Measurements from ENCODE around the gene PTCSC3.
"Not testable (repeated sequence)": the region's sequence is repeated elsewhere in the genome, so short reads cannot be mapped to it uniquely, and the experiment has no call there.

Gene PTCSC3

DNA sequence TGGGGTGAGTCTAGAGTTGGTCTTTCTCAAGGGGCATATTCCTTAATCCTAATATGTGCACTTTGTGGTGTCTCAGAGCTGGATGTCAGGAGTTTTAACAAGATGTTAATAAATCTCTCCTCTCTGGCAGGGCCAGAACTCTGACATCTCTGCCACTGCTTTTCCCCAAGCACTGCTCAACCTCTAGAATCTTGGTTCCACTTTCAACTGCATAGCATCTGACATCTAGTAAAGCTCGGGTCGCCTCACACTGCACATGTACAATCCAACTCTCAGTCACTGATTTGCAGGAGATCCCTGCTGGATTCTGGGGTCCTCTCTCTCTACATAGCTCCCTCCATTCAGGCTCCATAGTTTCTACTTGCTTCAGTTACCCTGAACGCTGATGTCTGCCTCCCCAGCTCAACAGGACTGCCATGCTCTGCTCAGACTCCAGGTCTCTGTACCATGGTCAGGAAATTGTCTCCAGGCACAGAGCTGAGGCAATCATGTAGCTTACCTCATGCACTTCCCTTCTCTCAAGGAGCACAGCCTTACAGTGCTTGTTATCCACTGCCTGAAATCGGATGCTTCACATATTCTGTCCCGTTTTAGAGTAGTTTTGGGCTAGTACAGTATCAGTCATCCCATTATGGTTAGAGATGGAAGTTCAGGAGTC is 1.6 kb downstream of the PTCSC3 start:
- DNase-seq (ENCODE audit: low read depth, low spot score): no peak

DNA sequence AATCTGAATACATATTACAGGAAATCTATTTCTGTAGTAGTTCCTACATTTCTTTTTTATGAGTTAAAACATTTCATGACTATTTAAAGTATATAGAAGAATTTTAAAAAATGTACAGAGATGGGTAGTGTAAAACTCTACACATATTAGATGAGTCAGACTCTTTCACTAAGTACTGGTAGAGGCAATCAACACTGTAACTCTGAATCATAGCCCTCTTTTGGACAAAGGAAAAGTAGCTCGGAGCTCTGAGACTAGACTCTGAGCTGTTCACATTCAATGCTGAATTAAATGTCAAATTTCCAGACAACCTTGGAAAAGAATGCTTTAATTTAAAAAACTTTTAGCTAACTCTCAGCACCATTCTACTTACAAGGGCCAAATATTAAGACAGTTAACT is 3.4 kb downstream of the PTCSC3 start:
- no peak for DNase-seq (ENCODE audit: low read depth, low spot score)

DNA sequence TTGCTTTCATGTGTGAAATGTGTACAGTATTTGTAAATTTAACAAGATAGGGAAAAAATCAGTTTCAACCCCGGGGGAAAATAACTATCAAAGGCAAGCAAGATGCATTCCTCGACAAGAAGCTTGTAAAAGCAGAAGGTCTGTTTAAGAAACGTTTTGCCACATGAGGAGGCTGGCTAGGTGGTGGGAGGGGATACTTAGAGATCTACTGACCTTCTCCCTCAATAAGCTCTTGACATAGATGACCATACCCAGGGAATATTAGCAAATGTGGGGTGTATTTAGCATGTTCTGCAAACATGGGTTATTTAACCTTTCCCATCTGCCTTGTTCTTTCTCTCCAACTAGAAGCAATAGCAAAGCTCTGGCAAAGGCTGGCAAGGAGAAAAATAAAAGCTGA is 4.9 kb downstream of the PTCSC3 start:
- no peak for DNase-seq (ENCODE audit: low read depth, low spot score)

DNA sequence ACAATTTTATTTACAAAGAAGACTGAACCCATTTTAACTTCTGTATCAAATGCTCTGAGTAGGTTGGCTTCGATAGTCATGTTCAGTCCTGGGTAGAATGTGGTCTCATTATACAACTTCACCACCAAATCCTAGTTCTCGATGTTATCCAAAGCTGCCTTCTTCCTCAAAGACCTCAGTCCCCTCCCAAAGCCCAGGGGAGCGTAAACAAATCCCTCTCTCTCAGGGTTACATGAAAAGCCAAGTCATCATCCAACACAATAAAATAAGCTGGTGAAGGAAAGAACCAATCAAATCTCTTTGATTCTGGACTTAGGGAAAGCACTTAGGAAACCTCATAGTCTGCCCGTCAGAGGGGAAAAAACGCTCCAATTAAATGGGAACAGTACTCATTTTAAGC is 9.1 kb downstream of the PTCSC3 start:
- DNase-seq (ENCODE audit: low read depth, low spot score): no peak

DNA sequence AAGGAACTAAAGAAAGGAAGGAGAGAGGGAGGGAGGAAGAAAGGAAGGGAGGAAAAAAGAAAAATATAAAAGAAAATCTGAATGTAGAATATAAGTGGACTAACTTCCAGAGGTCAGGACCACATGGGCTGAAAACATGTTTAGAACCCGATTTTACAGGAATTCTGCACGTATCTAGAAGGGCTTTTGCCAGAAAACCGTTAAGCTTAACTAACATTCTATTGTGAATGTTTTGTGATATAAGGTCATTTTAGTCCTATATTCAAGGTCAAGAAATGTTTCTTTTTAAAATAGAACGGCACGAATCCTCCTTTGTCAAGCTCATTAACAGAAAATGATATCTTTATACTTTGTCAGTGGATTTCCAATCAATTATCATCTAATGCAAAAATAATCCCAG is 13.1 kb downstream of the PTCSC3 start:
- no peak for DNase-seq (ENCODE audit: low read depth, low spot score)

DNA sequence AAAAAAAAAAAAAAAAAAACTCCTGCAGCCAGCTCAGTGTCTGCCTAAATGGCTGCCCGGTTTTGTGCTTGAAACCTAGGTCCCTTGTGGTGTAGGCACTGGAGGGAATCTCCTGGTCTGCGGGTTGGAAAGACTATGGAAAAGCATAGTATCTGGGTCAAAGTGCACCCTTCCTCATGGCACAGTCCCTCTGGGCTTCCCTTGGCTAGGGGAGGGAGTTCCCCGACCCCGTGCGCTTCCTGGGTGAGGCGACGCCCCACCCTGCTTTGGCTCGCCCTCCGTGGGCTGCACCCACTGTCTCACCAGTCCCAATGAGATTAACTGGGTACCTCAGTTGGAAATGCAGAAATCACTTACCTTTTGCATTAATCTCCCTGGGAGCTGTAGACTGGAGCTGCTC is 14.3 kb downstream of the PTCSC3 start:
- no peak for DNase-seq (ENCODE audit: low read depth, low spot score)

DNA sequence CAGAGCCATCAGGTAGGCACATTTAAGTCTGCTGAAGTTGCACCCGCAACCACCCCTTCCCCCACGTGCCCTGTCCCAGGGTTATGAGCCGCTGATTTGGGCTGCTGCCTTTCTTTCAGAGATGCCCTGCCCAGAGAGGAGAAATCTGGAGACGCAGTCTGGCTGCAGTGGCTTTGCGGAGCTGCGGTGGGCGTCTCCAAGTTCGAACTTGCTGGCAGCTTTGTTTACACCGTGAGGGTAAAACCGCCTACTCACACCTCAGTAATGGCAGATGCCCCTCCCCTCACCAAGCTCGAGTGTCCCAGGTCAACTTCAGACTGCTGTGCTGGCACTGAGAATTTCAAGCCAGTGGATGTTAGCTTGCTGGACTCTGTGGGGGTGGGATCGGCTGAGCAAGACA is 14.7 kb downstream of the PTCSC3 start:
- no peak for DNase-seq (ENCODE audit: low read depth, low spot score)

DNA sequence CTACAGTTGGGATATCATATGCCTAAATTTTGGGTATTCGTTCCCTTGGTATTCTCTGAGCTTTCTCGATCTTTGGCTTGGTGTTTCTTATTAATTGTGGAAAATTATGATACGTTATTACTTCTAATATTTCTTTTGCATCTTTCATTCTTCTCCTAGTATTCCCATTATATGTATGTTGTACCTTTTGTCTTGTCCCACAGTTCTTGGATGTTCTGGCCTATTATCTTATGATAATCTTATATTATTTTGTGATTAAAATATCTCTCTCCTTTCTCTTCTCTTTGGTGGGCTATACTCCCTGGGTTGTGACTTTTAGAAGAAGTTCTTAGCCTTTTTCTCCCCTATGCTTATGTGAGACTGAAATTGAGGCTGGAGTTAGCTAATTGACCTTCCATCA is 25.2 kb downstream of the PTCSC3 start:
- no peak for DNase-seq (ENCODE audit: low read depth, low spot score)

DNA sequence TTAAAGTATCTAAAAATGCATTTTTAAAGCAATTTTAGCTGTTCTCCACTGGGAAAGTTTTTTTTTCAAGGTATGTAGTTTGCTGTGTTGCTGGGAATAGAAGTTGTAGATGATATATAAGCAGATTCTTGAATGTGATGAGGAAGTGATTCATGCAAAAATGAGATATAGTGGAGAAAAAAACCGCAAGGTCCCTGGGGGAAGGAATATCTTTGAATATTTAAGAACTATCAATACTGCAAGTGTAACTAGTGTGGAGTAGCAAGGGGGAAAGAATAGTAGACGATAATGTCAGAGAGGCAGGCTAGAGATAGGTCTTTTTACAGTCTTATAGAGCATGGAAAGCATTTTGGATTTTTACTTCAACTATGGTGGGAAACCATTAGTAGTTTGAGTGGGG is 42.5 kb downstream of the PTCSC3 start:
- DNase-seq (ENCODE audit: low read depth, low spot score): no peak

DNA sequence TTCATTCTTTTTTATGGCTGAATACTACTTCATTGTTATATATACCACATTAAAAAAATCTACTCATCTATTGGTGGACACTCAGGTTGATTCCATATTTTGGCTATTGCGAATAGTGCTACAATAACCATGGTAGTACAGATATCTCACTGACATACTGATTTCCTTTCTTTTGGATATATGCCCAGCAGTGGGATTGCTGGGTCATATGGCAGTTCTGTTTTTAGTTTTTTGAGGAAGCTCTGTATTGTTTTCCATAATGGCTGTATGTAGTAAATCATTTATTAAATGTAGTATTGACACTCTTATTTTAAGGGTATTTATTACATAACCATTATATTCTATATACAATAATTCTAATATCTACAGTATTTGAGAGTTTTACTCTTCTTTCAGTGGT is 43.7 kb downstream of the PTCSC3 start:
- DNase-seq (ENCODE audit: low read depth, low spot score): no peak

DNA sequence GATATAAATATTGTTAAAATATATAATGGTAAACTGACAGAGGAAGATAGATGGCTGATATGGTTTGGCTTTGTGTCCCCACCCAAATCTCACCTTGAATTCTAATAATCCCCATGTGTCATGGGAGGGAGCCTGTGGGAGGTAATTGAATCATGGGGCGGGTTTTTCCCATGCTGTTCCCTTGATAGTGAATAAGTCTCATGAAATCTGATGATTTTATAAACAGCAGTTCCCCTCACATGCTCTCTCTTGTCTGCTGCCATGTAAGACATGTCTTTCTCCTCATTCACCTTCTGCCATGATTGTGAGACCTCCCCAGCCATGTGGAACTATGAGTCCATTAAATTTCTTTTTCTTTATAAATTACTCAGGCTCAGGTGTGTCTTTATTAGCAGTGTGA is 46.3 kb downstream of the PTCSC3 start:
- DNase-seq (ENCODE audit: low read depth, low spot score): no peak

DNA sequence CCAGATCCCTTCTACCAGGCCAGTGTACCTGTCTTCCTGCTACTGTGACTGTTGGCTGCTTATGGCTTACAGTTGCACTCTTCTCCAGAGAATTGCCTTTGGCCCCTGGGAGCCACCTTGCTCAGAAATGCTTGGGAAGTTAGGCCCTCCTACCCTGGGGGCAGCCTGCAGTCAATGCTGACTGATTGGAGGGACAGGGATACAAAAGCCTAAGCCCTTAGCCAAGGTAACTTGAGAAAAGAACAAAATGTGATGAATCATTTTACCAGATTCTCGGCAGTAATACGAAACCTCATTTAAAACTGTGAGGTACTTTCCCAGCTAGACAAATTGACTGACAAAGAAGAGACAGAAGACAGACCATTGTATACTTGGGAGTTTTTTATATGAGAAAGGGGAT is 47.3 kb downstream of the PTCSC3 start:
- DNase-seq (ENCODE audit: low read depth, low spot score): no peak

DNA sequence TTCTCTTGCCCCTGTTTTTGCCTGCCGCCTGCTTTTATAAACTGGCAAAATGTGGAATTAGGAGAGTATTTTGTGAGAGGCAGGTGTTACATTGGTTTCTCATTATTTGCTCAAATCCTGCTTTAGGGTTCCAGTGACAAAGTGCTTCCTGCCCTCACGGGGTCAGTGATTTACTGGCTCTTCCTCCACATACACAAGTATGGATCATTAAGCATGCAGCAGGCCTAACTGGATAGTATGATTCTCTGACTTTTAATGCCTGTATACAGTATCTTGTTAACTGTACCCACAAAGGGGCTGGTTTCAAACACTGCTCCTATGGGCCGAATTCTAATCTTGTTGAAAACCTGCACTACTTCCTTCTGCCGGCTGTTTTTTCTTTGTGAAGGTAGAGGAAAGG is 63.2 kb downstream of the PTCSC3 start:
- DNase-seq (ENCODE audit: low read depth, low spot score): no peak

DNA sequence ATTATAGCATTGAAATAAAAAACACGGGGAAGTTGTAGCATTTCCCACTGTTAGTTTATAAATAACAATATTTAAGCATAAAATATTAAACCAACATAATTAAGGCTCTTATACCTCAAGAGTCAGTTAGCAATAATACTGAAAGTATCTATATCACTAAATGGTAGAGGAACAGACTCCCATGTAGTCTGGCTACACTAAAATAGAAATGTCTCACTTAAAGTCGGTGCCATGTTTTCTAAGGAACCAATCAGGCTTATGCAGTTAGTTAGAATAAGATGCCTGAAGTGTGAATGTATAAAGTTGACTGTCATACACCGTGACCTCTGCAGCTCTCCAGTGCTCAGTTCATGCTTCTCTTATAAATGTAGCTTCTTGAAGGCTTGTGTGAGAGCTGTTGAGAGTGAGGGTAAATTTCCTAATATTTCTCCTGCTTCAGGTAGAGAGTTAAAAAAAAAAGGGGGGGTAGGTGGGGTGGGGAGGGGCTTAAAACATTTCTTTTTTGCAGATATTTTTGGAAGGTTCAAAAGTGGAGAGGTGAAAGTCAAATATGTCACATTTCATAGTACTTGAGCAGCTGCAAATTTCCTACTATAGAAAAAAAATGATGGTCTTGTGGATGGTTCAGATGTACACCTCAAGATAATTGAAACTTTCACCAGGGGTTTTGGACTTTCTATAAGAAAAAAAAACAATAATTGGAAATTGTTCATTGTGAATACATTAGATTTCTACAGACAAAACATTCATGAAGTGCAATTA is 64.5 kb downstream of the PTCSC3 start:
- no peak for DNase-seq (ENCODE audit: low read depth, low spot score)

DNA sequence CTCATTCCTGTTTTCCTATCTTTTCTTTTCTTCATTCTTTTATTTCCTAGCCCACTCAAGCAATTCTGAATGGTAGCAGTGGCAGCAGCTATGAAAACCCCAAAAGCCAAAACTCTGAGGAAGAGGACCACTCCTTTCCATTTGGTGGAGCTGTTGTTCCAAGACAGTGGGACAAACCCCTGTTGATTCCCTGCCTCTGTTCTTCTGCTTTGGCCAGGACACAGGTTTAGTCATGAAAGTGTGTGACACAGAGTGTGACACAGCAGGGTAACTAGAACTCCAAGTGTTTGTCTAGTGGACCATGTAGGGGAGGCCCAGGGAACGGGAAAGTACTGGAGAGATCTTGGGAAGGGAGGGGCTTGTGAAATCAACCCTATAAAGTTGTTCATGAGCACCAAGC is 71.1 kb downstream of the PTCSC3 start:
- no peak for DNase-seq (ENCODE audit: low read depth, low spot score)

DNA sequence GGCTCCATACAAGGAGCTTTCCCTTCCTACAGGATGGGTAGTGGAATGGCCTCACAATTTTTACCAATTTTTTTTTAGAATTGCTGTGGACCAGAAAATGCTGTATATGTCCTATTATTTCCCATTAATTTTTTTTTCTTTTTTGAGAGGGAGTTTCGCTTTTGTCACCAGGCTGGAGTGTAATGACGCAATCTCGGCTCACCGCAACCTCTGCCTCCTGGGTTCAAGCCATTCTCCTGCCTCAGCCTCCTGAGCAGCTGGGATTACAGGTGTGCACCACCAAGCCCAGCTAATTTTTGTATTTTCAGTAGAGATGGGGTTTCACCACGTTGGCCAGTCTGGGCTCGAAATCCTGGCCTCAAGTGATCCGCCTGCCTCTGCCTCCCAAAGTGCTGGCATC is 72.3 kb downstream of the PTCSC3 start:
- DNase-seq (ENCODE audit: low read depth, low spot score): not testable (repeated sequence)

DNA sequence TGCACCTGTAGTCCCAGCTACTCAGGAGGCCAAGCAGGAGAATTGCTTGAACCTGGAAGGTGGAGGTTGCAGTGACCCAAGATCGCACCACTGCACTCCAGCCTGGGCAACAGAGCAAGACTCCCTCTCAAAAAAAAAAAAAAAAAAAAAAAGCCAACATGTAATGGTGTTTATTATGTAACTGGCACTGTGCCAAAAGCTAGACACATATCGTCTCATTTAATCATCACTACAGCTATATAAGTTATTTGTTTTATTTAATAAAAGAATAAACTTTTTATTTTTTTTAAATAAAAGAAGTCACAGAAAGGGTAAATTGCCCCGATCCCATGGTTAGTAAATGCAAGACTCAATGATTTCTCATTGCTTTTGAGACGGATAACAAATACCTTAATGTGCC is 76.9 kb downstream of the PTCSC3 start:
- no peak for DNase-seq (ENCODE audit: low read depth, low spot score)

DNA sequence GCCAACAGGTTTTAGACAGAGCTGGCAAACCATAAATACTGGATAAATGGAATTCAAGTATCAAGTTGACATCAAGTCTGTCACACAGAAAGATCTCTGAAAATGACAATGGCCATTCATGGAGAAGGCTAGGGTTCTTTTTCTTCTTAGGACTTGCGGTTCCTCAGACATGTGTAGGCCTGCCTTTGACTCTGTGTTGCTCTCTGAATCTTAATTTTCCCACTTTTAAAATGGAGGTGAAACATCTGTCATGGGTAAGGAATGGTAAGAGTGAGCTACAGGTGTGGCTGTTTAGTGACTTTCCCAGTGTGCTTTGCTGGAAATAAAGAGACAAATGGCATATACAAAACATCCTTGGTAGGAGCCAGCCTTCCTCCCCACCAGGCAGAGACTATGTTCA is 79.2 kb downstream of the PTCSC3 start:
- DNase-seq (ENCODE audit: low read depth, low spot score): no peak

DNA sequence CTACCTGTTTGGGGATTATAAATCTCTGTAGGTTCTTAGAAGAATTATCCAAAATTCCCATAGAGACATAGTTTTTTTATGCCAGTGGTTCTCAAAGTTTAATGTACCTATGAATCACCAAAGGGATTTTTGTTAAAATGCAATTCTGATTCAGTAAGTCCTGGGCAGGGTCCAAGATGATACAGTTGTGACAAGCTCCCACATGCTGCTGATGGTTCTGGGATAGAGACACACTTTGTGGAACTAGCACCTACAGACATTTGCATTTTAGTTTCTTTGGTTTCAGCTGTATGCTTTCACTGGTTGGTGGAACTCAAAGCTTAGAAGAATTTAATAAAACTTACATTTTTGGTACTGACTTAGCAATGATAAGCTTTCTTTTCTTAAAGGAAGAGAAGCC is 80.4 kb downstream of the PTCSC3 start:
- DNase-seq (ENCODE audit: low read depth, low spot score): no peak

DNA sequence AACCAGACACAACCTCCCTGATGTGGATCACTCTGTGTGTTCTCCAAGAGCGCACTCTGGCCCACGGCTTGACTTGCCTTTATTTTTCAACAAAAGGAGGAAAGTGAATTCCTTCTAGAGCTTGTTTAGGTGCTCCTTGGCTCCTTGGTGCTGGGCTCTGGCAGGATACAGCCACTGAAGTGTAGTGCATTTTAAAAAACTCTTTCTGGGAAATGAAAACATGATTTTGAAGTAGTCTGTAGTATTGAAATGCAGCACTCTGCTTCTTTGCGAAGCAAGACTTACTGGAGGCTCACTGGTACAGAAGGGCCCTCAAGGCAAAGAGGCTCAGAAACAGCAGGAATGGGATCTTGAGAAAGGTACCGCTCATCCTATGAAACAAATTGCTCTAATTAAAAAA is 81.6 kb downstream of the PTCSC3 start:
- DNase-seq (ENCODE audit: low read depth, low spot score): no peak

DNA sequence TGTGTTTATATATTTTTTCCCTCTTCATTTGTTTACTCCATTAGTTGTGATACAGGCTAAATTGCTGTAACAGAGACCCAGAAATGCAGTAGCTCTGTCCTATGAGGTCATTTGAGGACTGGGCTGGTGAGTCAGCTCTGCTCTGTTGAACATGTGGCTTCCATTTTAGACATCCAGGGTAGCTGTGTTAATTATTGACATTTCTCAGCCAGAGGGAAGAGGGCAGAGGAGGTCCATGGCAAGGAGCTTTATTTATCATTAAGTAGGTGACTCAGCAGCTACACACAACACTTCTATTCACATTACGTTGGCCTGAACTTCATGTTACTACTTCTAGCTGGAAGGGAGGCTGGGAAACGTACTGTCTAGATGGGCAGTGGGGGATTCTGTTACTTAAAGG is 85.4 kb downstream of the PTCSC3 start:
- no peak for DNase-seq (ENCODE audit: low read depth, low spot score)

DNA sequence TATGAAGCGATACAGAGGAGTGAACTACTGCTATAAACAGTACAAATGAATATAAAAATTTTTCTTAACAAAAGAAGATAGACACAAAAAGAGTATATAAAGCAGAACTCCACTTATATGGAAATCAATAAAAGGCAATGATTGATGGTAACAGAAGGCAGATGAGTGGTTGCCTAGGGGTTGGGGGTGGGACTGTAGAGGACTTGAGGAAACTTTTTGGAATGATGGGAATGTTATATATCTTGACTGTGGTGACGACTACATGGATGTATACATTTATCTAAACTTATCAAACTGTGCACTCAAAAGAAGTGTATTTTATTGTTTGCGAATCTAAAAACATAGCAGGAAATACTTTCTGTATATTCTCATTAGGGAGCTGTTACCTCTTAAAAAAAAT is 89.1 kb downstream of the PTCSC3 start:
- DNase-seq (ENCODE audit: low read depth, low spot score): no peak

DNA sequence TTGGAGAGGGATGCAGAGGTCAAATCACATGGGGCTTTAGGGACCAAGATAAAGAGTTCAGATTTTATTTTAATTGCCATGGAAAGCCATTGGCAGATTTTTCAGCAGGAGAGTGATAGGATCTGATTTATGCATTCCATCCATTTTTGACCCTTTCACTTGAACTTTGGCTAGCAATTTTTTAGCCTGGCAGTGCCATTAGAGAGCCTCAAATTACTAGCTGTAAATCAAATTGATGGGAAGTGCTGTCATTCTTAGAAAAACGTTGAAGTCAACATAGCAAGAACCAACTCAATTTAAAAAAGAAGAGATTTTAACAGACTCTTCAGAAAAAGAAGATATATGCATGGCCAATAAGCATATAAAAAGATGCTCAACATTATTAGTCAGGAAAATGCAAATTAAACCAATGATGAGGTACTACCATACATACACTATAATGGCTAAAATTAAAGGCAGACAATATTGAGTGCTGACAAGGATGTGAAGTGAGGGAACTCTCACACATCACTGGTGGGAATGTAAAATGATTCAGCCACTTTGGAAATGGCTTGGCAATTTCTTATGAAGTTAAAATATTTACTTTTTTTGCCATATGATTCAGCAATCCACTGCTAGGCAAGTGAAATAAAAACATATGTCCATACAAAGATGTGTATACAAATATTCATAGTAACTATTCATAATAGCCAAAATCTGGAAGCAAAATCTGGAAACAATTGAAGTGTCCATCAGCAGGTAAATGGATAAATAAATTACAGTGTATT is 89.7 kb downstream of the PTCSC3 start:
- no peak for DNase-seq (ENCODE audit: low read depth, low spot score)
